Natural killer cell (primary cell): ENCODE measurements around the gene TNFRSF25. TPM values are rescaled to one million over a fixed set of nuclear protein-coding genes. Genes with fewer than 3 reads are reported as not detected.

Experiments used
- ATAC-seq, 3 donors: fragments of 150-1000 bp in 2 of 3; fragments of 200-7000 bp in 1 of 3; cut with Tn5 transposase; 1 replicate in 1 of 3; 2 replicates in 2 of 3; pipeline ENCODE4 v1.10.0; 2021; ENCODE audit warnings: mild to moderate bottlenecking in 2 of 3, moderate library complexity in 2 of 3
- DNase-seq, 2 donors: peaks; one replicate each; pipeline versions ENCODE4 v3.0.0 to v3.0.0-alpha.2; 2013 to 2021; ENCODE audit warnings: mixed read lengths in 1 of 2
- H3K27ac ChIP-seq: one replicate; pipeline ENCODE4 v1.5.1; 2013; ENCODE audit warnings: mild to moderate bottlenecking, low read length
- H3K27me3 ChIP-seq: one replicate; pipeline ENCODE4 v1.6.1; 2013; ENCODE audit warnings: low read length; ENCODE audit not compliant: control insufficient read depth, insufficient read depth
- H3K36me3 ChIP-seq: one replicate; pipeline ENCODE4 v1.6.1; 2013; ENCODE audit warnings: low read length; ENCODE audit not compliant: control insufficient read depth, insufficient read depth
- H3K4me1 ChIP-seq: one replicate; pipeline ENCODE4 v1.6.1; 2013; ENCODE audit warnings: low read length; ENCODE audit not compliant: control insufficient read depth, insufficient read depth
- H3K4me3 ChIP-seq: one replicate; pipeline ENCODE4 v1.5.1; 2013; ENCODE audit warnings: low read length
- H3K9me3 ChIP-seq: one replicate; pipeline ENCODE4 v1.6.1; 2013; ENCODE audit warnings: low read length; ENCODE audit not compliant: control insufficient read depth, insufficient read depth
- H3K27ac Mint-ChIP-seq, 2 donors: one replicate each; pipeline ENCODE4 v1.8.0; 2022; ENCODE audit warnings: mild to moderate bottlenecking in 2 of 2, mixed read lengths in 2 of 2, moderate library complexity in 1 of 2
- H3K27me3 Mint-ChIP-seq, 2 donors: one replicate each; pipeline ENCODE4 v1.8.0; 2022; ENCODE audit warnings: low read depth in 2 of 2, mixed read lengths in 2 of 2
- H3K36me3 Mint-ChIP-seq: one replicate; pipeline ENCODE4 v1.8.0; 2022; ENCODE audit warnings: mixed read lengths
- H3K4me1 Mint-ChIP-seq, 2 donors: one replicate each; pipeline ENCODE4 v1.8.0; 2022; ENCODE audit warnings: mixed read lengths in 2 of 2
- H3K4me3 Mint-ChIP-seq: one replicate; pipeline ENCODE4 v1.8.0; 2022; ENCODE audit warnings: mild to moderate bottlenecking, moderate library complexity, mixed read lengths
- H3K9me3 Mint-ChIP-seq, 2 donors: one replicate each; pipeline ENCODE4 v1.8.0; 2022; ENCODE audit warnings: mixed read lengths in 2 of 2
- CTCF ChIP-seq: fragments of 200-600 bp; IDR thresholded peaks from one replicate; pipeline ENCODE4 v1.8.0; 2022; ENCODE audit warnings: antibody characterized with exemption
- WGBS: methylation state at CpG from one replicate; pipeline ENCODE4 v1.1.7; 2013; ENCODE audit warnings: missing lambda C conversion rate; ENCODE audit not compliant: insufficient coverage; 5-methylcytosine and 5-hydroxymethylcytosine counted together
- intact Hi-C: fragments of 100-400 bp; cut with micrococcal nuclease; formaldehyde crosslinking; loops from one replicate; pipeline ENCODE4 v1.14.2; 2022
- total RNA-seq, 4 donors: library from RNA; stranded (reverse); fragments of 120-200 nt in 1 of 4; gene quantifications; one replicate each; pipeline versions ENCODE4 v1.2.3 to v1.2.4, GENCODE V29; 2013 to 2022

The TNFRSF25 gene
- total RNA-seq, 3 donors from 2014 or later (not counting 1 experiment from before 2014, with no cell fraction given), result 14.5 to 41.5 (median 19.9) TPM

- H3K9me3 Mint-ChIP-seq, result no peaks in the 10 kb centered on the region
- 87% methylated on average over 9 of the region's 9 CpGs for WGBS
- H3K27ac ChIP-seq, result no peak overlapping the region
Measured at GRCh38 chr1:6489383-6489765, 23.4 kb upstream of the TNFRSF25 start.

DNA sequence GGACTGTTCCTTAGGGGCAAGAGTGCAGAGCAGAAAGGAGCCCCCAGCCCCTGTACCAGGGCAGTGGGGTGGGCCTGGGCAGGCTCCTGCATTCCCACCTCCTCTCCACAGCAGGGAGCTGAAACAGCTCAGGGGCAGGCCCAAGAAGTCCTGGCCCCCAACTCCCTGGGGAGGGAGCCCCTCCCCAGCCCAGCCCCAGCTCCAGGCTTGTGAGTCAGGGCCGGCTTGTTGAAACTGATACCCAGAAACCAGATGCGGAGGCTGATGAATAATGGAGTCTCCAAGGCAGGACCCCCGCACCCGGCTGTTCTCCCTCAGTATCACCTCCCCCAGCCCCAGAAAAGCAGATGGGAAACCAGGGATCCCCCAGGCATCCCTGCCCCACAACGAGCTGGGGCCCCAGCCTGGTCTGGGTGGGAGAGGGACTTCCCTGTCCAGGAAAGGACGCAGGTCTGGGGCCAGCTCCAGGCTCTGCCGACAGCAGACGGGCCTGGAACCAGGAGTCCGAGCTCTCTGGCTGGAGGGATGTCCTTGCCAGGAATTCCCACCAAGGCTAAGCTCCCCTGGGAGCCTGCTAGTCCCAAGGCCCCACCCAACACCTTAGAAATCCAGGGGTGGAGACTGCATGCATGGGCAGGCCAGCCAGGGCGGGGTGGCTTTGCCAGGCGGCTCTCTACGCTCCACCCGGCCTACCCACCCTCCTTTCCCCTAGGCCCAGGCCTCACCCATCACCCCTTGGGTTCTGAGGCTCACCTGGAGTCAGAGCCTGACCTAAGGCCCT, 22.8 kb upstream of the TNFRSF25 start:
- H3K4me1 Mint-ChIP-seq, result peaks cover 7 to 30% of the 10 kb centered on the region in 2 donors
- TF ChIP-seq CTCF, result no peak
- no peaks in the 10 kb centered on the region for H3K36me3 ChIP-seq
- H3K4me3 Mint-ChIP-seq, result no peak overlapping the region
- H3K27ac Mint-ChIP-seq, result no peak overlapping the region
- no peaks in the 10 kb centered on the region for H3K36me3 Mint-ChIP-seq
- intact Hi-C loops, result no loop called here
- WGBS, result 86% methylated on average over 11 of the region's 13 CpGs
- no peaks in the 10 kb centered on the region for H3K9me3 Mint-ChIP-seq
- ATAC-seq (no peak), DNase-seq (no peak)
- peaks cover 25% of the 10 kb centered on the region for H3K27me3 ChIP-seq
- H3K4me1 ChIP-seq, result peaks cover 29% of the 10 kb centered on the region
- H3K27ac ChIP-seq, result no peak overlapping the region
- H3K9me3 ChIP-seq, result no peaks in the 10 kb centered on the region
- no peak overlapping the region for H3K4me3 ChIP-seq
- H3K27me3 Mint-ChIP-seq, result peaks cover 23 to 28% of the 10 kb centered on the region in 2 donors

More at GRCh38 chr1:6489383-6489765, 23.4 kb upstream of the TNFRSF25 start:
- Histone ChIP-seq H3K4me3 (no peak overlapping the region), H3K9me3 (no peaks in the 10 kb centered on the region), H3K4me1 (peaks cover 29% of the 10 kb centered on the region), H3K27me3 (peaks cover 22% of the 10 kb centered on the region), H3K36me3 (no peaks in the 10 kb centered on the region)
- TF ChIP-seq CTCF, result no peak
- ATAC-seq (no peak), DNase-seq (no peak)
- H3K4me1 Mint-ChIP-seq, result peaks cover 7 to 30% of the 10 kb centered on the region in 2 donors
- H3K27me3 Mint-ChIP-seq, result peaks cover 23 to 28% of the 10 kb centered on the region in 2 donors
- no peak overlapping the region for H3K27ac Mint-ChIP-seq
- no peaks in the 10 kb centered on the region for H3K36me3 Mint-ChIP-seq
- no peak overlapping the region for H3K4me3 Mint-ChIP-seq
- intact Hi-C loops, result no loop called here

GRCh38 chr1:6487804-6488484, 22.0 kb upstream of the TNFRSF25 start:
- H3K9me3 ChIP-seq, result no peaks in the 10 kb centered on the region
- peaks cover 29% of the 10 kb centered on the region for H3K4me1 ChIP-seq
- Mint-ChIP-seq H3K4me3 (no peak overlapping the region), H3K9me3 (no peaks in the 10 kb centered on the region), H3K27me3 (peaks cover 23 to 28% of the 10 kb centered on the region in 2 donors), H3K27ac (no peak overlapping the region), H3K36me3 (no peaks in the 10 kb centered on the region), H3K4me1 (peaks cover 7 to 30% of the 10 kb centered on the region in 2 donors)
- intact Hi-C loops, result no loop called here
- peaks cover 26% of the 10 kb centered on the region for H3K27me3 ChIP-seq
- ATAC-seq, result no peak
- no peaks in the 10 kb centered on the region for H3K36me3 ChIP-seq
- H3K27ac ChIP-seq, result no peak overlapping the region
- H3K4me3 ChIP-seq, result no peak overlapping the region
- 93% methylated on average over 14 of the region's 14 CpGs for WGBS
- DNase-seq, result no peak
- TF ChIP-seq CTCF, result no peak
